NOMO-1 treated with dmso at 0.1 percent for 144 hours (cell line): ENCODE data around the gene VWA5B2.

Experiments used
- DNase-seq: peaks from one replicate; lab custom pipeline; 2025; ENCODE audit not compliant: unreplicated experiment; lab: John Stamatoyannopoulos, UW

Gene VWA5B2

DNA sequence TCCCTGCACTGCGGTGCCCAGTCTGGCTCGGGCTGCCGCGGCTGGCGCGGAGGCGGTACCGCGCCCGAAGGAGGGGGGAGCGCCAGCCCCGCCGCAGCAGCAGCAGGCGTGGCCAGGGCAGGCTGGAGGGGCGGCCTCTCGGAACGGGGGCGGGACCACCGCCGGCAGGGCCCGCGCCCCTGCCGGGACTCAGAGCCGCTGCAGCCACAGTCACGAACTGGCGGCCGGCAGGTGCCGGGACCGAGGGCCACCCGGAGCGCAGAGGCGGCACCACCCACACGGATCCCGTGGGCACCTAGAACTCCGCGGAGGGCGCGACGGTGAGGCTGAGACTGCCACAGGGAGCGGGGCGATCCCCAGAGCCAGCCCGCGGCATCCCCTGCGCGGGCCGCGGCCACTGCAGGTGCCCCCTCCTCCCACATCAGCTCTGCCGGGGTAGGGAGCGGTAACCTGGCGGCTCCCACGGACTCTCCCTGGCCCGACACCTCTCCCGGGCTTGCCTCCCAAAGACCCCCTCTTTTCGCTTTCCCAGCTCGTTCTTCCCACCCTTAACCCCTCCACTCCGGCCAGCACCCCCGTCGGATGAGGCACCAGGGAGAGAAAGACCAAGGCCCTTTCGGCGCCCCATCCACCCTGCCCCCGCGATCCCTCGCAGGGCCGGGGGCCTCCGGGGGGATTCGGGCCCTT, at the start of gene VWA5B2:
VWA5B2 (plus strand) TSS at position 192 of the 687 bp plus-strand sequence. CDS start 944 bp downstream, outside the sequence.
- DNase-seq = peak; percentile 37

DNA sequence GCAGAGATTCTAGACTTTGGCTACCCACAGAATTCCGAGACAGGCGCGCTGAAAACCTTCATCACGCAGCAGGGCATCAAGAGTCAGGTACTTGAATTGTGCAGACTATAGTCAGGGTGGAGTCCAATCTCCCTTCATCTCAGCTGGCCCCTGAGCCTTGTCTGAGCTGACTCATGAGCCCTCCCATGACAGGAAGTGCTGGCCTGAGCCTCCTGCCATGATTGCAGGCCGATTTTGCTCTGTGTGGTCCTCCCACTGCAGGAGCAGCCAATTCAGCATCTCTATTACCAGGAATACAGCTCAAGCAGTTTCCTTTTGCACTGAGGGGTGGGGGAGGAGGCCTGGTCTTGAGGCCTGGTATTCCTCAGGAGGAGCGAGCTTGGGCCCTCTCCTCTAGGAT, 49.2 kb upstream of the VWA5B2 start:
- no peak for DNase-seq

DNA sequence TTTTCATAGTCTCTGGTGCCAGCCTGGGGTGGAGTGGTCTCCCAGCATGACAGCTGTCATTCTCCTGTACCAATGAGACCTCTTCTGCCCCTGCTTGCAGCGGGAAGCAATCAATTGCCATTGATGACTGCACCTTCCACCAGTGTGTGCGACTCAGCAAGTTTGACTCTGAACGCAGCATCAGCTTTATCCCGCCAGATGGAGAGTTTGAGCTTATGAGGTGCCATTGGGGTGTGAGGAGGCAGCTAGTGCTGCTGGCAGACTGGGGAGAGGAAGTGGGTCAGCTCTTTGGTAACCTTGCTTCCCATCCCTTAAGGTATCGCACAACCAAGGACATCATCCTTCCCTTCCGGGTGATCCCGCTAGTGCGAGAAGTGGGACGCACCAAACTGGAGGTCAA, 47.8 kb upstream of the VWA5B2 start:
- DNase-seq = no peak

DNA sequence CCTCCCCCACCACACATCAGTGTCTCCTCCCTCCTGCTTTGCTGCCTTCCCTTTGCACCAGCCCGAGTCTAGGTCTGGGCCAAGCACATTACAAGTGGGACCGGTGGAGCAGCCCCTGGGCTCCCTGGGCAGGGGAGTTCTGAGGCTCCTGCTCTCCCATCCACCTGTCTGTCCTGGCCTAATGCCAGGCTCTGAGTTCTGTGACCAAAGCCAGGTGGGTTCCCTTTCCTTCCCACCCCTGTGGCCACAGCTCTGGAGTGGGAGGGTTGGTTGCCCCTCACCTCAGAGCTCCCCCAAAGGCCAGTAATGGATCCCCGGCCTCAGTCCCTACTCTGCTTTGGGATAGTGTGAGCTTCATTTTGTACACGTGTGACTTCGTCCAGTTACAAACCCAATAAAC, 45.7 kb upstream of the VWA5B2 start:
- DNase-seq = no peak

DNA sequence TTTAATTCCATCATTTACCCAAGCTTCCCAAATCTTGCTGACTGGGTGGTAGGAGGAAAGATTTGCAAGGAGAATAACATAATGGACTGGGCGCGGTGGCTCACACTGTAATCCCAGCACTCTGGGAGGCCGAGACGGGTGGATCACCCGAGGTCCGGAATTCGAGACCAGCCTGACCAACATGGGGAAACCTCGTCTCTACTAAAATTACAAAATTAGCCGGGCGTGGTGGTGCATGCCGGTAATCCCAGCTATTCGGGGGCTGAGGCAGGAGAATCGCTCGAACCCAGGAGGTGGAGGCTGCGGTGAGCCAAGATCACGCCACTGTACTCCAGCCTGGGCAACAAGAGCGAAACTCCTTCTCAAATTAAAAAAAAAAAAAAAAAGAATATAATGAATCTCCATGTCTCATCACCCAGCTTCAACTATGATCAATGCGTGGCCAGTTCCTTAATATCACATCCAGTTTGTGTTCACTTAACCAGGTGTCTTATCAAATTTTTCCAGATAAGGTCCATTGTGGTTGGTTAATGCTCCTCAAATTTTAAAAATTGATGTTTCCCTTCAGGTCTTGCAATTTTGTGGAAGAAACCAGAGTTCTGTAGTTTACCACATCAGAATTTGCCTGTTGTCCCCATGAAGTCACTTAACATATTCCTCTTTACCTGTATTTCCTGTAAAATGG, 44.7 kb upstream of the VWA5B2 start:
- no peak for DNase-seq

DNA sequence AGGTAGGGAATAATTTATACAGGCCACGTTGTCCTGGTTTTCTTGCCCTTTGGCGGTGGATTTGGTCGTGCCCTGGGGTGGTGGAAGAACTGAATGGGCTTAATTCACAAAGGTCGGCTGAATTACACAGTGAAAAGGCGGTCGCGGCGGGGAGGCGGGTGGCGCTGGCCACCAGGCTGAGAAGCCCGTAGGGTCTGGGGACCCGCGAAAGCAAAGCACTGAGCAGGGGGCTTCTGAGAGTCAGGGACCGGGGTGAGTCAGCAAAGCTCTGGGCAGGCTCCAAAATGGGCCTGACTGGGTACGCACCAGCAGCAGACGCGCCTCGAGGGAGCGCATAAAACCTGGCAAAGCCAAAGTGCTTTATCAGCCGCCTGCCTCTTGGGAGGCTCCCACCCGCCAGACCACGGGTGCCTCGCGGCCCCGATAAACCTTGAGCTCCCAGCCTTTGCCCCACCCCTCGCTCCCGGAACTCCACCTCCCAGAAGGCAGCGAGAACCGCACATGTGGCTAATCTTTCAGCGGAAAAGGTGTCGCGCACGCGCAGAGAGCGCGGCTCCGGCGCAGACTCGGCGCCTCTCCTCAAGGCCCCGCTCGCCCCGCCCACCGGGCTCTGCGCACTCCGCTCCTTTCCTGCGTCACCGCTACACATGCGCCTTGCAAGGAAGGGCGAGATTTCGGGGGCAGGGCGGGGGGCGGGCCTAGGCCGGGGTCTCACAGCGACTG, 43.8 kb upstream of the VWA5B2 start:
- DNase-seq = peak; percentile 100

DNA sequence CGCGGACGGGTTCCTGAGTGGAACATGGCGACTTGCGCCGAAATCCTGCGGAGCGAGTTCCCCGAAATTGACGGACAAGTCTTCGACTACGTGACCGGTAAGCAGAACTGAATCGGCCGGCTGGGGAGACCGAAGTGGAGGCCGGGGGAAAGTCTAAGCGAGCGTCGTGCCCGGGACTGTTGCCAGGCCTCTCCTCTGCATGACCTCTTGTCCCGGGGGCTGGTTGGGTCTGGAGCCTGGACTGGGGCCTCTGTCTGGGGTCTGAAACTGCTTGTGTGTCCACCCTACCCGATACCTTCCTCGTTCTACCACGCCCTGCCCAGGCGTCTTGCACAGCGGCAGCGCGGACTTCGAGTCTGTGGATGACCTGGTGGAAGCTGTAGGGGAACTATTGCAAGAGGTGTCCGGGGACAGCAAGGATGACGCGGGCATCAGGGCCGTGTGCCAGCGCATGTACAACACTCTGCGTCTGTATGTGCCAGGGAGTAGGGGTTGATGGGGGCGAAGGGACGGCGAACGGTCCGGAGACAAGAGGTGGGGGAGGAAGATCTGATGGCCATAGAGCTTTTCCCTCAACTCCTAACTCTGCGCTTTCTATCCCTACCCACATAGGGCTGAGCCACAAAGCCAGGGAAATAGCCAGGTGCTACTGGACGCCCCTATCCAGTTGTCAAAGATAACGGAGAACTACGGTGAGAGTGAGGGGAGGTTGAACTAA, 43.0 kb upstream of the VWA5B2 start, which contains the start of gene ABCF3:
ABCF3 (plus strand) TSS at position 16 of the 718 bp plus-strand sequence; CDS start at position 25, 9 bp downstream.
- peak; percentile 66 for DNase-seq

DNA sequence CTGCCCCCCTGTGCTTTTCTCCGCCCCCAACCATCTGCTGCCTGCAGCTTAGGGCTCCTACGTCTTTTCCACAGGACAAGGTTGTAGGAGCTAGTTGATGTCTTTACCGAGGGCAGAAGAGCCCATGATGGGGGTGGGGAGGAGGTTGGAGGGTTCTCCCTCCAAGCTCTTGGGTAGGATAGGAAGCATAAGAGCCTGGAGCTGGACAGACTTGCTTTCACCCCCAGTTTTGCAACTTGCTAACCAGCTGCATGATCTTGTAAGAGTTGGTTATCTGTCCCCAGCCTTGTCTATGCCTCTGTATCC, 42.5 kb upstream of the VWA5B2 start:
- DNase-seq = no peak

DNA sequence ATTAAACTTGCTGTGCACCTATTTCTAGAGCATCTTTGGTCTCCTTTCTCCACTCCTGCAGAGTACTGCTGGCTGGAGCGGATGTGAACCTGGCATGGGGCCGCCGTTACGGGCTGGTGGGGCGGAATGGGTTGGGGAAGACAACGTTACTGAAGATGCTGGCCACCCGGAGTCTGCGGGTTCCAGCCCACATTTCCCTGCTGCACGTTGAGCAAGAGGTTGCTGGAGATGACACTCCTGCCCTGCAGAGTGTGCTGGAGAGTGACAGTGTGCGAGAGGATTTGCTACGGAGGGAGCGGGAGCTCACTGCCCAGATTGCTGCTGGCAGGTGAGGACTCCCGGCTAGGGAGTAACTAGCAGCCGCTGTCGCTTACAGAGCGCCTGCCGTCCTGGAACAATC, 41.3 kb upstream of the VWA5B2 start:
- DNase-seq = no peak

DNA sequence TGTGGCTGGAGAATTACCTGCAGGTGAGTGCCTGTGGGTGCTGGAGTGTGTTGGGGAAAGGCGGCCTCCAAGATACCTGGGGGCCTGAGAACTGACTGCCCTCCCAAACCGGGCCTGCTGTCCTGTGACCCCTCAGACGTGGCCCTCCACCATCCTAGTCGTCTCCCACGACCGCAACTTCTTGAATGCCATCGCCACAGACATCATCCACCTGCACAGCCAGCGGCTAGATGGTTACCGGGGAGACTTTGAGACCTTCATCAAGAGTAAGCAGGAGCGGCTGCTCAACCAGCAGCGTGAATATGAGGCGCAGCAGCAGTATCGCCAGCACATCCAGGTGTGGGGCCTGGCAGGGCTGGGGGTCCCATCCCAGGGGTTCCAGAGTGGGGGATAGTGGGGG, 40.0 kb upstream of the VWA5B2 start:
- DNase-seq = no peak

DNA sequence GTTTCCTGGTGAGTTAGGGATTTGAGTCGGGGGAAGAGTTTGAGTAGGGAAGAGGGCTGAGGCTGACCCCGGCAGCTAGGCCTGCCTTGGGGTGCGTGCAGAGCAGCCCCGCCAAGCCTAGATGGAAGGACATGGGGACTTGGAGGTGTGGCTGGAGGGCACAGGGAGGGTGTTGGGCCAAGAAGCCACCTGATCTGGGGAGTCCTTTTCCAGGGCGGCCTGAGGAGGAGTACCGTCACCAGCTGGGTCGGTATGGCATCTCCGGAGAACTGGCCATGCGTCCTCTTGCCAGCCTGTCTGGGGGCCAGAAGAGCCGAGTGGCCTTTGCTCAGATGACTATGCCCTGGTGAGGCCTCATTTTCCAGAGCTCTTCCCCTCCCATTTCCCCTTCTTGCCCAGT, 36.5 kb upstream of the VWA5B2 start:
- DNase-seq = no peak

DNA sequence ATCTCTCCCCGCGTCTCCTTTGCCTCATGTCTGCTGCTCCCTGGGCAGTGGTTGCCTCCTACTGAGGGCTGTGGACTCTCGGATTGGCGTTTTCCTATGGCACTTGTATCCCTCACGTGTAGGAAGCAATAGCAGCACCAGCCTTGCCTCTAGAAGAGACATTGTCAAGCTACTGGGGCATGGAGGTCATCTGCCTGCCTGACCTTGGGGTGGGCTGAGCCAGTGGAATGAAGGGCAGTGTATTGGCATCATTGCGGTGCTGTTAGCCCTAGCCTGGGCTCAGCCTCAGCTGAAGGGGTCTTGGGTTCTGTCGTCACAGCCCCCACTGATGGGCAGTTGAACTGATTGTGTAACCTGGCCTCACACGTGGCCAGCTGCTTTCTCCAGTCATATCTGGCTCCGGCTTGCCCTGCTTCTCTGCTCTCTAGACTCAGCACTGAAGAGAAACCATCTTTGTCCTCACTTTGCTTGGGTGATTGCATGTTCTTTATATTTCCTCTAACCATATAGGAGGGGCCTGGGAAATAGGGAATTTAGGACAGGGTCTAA, 35.3 kb upstream of the VWA5B2 start:
- DNase-seq = no peak

DNA sequence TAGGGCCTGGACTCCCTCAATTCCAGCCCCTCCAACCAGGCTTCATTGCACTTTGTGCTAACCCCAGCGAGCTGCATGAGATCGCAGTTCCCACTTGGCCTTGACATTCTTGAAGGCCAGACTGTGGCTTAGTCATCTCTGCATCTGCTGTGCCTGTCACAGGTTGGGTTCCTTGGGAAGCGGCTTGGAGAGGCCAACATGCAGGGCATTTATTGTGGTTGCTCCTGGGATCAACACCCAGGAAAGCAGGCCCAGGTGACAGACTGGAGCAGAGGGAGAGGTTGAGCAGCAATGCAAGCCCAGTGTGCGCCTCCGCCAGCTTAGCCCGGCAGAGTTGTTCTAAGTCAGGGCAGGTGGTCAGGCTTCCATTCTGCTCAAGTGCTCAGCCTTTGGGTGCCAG, 32.8 kb upstream of the VWA5B2 start:
- no peak for DNase-seq

DNA sequence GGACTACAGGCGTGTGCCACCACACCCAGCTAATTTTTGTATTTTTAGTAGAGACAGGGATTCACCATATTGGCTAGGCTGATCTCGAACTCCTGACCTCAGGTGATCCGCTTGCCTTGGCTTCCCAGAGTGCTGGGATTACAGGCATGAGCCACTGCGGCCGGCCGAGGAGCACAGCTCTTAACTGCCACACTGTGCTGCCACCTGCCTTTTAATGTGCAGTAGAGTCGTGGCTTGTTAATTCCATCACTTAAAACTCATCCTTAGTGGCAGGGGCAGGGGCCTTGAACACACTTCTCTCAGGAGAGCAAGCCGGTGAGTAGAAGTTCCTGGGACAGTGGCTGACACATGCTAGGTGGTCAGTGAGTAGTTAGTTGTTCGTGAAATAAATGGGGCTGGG, 30.9 kb upstream of the VWA5B2 start:
- no peak for DNase-seq

DNA sequence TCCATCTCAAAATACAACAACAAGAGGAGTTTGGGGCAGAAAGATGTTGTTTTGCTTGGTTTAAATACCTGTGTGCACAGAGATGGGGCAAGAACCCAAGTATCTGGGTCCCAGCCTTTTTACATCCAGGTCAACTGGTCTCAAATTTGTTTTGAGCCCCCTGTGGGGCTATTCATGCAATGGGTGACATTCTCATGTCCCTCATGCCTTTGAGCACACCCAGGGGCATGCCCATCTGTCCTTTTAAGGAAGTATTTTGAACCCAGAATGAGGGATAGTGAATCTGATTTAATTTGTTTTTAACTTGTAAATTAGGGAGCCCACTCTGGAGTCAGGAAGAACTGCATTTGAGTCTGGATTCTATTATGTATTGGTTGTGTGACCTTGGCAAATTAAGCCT, 28.6 kb upstream of the VWA5B2 start:
- no peak for DNase-seq

DNA sequence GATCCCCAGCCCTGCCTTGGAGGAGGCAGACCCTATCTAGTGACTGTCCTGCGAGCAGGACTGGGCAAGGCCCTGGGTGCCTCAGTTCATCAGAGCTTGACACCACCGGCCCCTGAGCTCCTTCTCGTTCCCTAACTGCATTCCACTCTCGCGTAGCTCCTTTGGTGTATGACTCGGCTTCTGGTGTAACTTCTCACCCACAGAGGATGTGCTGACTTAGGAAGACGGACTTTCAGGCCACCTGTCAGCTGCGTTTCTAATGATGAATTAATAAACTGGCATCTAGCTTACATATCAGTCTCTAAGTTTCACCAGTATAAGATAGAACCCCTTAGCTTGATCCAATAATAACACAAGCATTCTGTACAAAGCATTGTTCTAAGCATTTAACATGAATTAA, 25.9 kb upstream of the VWA5B2 start:
- no peak for DNase-seq

DNA sequence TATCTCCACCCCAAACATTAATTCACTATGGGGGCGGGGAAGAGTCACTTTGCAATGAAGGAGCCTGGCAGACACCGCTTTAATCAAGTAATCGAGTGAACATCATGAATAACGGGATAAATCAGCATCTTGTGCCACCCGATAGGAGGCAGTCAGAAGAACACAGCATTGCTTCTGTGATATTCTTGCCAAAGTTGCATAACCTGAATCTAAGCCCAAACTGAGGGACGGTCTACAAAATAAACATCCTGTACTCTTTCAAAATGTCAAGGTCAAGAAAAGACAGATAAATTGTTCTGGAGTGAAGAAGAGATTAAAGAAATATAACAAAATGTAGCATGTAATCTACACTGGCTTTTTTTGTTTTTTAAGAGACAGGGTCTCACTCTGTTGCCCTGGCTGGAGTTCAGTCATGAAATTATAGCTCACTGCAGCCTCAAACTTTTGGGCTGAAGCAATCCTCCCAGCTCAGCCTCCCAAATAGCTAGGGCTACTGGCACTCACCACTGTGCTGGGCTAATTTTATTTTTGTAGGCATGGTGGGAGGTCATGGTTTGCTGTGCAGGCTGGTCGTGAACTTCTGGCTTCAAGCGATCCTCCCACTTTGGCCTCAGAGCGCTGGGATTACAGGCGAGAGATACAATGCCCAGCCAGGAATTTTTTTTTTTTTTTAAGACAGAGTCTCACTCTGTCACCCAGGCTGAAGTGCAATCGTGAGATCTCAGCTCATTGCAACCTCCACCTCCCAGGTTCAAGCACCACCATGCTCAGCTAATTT, 20.1 kb upstream of the VWA5B2 start:
- DNase-seq = no peak

DNA sequence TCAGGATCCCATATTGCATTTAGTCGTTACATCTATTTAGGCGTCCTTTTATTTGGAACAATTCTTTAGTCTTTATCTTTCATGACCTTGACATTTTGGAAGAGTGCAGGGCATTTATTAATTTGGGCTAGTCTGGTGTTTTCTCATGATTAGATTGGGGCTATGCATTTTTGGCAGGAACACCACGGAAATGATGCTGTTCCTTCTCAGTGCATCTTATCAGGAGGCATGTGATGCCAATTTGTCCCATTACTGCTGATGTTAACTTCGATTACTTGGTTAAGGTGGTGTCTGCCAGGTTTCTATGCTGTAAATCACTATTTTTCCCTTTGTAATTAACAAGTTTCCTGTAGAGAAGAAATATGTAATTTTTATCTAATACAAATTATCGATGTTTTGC, 18.1 kb upstream of the VWA5B2 start:
- DNase-seq = no peak

DNA sequence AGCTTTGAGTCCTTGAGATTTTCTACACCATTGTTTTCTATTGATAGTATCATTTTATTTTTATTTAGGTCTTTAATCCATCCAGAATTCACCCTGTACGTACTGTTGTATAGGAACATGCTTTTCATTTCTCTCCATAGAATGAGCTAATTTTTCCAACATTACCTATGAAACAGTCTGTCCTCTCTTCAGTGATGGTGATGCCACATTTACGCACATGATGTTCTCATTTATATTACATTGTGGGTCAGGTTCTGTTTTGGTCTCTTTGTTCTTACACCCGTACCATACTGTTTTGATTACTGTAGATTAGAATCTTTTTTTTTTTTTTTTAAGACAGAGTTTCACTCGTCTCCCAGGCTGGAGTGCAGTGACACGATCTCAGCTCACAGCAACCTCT, 17.7 kb upstream of the VWA5B2 start:
- no peak for DNase-seq

DNA sequence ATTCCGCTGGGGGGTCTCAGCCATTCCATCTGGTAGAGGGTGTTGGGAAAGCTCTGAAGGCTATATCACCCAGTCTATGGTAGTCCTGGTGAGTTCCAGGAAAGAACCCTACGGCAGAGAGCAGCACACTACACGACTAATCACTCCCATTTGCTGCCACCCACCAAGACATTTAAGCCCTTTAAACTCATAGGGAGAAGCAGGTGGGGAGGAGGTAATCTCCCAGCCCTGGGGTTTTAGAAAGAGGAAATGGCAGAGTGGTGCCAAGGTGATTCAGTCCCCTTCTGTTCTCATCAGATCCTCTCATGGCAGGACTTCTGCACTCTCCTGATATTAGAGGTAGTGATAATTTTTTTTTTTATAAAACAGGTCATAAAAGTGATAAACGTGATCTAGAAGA, 10.6 kb upstream of the VWA5B2 start:
- DNase-seq = no peak

DNA sequence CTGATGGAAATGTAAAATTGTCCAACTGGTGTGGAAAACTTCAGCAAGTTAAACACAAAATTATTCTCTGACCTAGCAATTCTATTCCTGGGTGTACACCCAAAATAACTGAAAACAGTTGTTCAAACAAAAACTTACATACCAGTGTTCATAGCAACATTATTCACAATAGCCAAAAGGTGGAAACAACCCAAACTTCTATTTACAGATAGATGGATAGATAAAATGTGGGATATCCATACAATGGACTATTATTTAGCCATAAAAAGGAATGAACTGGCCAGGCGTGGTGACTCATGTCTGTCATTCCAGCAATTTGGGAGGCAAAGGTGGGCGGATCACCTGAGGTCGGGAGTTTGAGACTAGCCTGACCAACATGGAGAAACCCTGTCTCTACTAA, 6.9 kb upstream of the VWA5B2 start:
- no peak for DNase-seq
